GM20431 (cell line): Measurements from ENCODE around the gene TAGAP.
"Not testable (repeated sequence)": the region's sequence is repeated elsewhere in the genome, so short reads cannot be mapped to it uniquely, and the experiment has no call there.

Experiments used
- in situ Hi-C: fragments of 300-500 bp; cut with MseI, MboI; formaldehyde crosslinking; loops from one replicate; pipeline ENCODE4 v1.15.0; 2020; ENCODE audit warnings: low sequenced_read_pairs; ENCODE audit not compliant: unreplicated experiment

TAGAP gene

DNA sequence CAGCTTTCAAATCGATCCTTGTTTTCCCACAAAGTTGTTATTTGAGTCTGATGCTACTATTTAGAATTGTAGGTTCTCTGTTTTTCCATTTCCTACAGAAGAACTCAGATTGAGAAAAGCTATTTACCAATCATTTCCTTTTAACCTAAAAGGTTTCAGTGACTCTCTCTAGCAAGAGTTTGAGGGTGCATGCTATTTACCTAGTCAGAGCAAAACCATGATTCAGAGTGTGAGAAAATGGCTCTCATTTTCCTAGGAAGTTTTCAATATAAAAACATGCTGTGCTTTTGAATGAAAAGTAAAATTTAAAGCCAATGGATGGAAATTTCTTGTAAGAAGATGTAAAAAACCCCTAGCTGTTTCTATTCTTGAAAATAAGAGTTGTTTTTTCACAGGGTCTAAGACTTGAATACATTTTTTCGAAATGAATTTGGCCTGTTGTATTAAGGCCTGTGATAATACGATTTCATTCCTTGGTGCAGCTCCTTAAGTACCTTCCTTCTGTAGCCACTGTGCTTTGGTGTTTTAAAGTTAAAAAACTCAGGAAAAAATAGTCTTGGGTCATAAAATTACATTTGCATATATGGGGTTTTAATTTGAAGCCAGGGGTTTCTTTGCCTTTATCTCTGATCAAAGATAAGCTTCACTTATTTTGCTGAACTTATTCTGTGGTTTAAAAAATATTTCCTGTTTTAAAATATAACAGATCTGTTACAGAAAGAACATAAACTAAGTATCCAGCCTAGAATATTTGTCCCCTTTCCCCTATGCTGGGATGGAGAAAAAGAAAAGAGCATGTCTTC is 26.8 kb downstream of the TAGAP start:
- in situ Hi-C loops, result no loop called here

DNA sequence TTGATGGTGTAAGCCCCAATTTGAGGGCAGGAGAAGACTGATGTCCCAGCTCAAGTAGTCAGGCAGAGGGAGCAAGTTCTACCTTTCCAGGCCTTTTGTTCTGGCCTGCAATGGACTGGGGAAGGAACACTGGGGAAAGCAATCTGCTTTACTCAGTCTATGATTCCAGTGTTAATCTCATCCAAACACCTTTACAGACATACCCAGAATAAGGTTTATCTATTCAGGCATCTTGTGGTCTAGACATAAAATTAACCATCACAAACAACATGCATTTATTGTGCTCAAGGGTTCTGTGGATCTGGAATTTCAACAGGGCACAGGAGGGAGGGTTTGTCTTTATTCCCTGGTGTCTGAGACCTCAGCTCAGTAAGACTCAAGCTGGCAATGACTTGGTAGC is 30.4 kb downstream of the TAGAP start:
- in situ Hi-C loops, result no loop called here

- in situ Hi-C loops, result no loop called here
These were observed 31.6 kb downstream of the TAGAP start for GRCh38 chr6:159013229-159013628.

DNA sequence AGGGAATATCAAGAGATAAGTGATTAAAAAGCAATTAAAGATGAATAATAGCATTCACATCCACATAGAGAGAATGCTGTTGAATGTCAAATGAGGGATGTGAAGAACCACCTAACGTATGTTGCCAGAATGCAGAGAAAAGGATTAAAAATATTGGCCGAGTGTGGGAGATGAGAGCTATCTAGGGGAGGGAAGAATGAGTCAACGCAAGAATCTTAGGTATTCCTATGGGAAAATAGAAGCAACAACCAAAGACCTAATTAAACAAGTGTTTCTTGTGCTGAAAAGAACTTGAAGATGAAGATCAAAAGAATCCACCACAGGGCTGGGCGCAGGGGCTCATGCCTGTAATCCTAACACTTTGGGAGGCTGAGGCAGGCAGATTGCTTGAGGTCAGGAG is 32.6 kb downstream of the TAGAP start:
- in situ Hi-C loops, result no loop called here

DNA sequence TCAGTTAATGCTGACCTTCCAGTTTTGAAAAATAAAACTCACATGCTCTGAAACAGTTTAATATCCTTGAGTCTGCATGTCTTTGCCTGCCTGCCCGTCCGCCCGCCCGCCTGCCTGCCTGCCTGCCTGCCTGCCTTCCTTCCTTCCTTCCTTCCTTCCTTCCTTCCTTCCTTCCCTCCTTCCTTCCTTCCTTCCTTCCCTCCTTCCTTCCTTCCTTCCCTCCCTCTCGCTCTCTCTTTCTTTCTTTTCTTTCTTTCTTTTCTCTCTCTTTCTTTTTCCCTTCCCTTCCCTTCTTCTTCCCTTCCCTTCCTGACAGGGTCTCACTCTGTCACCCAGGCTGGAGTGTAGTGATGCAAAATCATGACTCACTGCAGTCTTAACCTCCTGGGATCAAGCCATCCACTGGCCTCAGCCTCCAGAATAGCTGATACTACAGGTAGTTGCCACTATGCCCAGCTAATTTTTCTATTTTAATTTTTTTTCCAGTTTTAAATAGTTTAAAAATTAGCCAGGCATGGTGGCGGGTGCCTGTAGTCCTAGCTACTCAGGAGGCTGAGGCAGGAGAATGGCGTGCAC is 34.7 kb downstream of the TAGAP start:
- in situ Hi-C loops, result not testable (repeated sequence)

- in situ Hi-C loops, result loop anchor here (10.0 kb wide), 1 partner anchor 96 kb away; no protein-coding TSS in a partner anchor
These were observed 36.0 kb downstream of the TAGAP start for GRCh38 chr6:159008656-159009288.

GRCh38 chr6:159007510-159007909 is 37.3 kb downstream of the TAGAP start:
- in situ Hi-C loops, result loop anchor here (10.0 kb wide), 1 partner anchor 97 kb away; no protein-coding TSS in a partner anchor

DNA sequence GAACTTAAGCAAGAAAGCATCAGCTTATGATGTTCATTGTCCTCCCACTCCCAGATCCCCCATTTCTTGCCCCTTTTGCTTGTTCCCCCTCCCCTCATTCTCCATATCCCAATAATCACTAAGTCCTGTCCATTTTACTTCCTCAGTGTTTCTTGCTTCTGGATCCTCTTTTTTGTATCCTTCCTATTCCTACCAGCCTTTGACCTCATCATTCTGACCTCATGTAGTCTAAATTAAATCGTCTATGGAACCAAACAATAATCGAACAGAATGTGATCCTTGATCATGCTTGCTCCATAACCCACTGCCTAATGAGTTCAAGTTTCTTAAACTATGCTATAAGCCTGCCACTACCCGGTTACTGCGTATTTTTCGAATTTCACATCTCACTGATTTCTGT is 39.4 kb downstream of the TAGAP start:
- in situ Hi-C loops, result loop anchor here (10.0 kb wide), 1 partner anchor 99 kb away; no protein-coding TSS in a partner anchor

DNA sequence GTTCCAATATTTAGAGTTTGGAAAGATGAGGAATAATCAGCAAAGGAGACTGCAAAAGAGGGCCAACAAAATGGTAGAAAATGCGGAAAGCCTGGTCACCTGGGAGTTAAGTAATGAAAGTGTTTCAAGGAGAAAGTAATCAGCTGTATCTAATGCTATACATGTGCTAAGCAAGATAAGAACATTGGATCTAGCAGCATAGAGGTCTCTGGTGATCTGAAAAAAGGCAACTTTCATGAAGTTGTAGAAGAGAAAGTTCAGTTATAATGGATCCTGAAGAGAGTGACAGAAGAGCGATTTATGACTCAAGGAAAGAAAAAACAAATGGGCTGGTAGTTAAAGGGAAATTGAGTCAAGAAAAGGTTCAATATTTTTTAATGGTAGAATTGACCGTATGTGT is 40.2 kb downstream of the TAGAP start:
- in situ Hi-C loops, result loop anchor here (10.0 kb wide), 1 partner anchor 100 kb away; no protein-coding TSS in a partner anchor

GRCh38 chr6:159002432-159003155 is 42.2 kb downstream of the TAGAP start:
- in situ Hi-C loops, result loop anchor here (10.0 kb wide), 1 partner anchor 102 kb away; no protein-coding TSS in a partner anchor

DNA sequence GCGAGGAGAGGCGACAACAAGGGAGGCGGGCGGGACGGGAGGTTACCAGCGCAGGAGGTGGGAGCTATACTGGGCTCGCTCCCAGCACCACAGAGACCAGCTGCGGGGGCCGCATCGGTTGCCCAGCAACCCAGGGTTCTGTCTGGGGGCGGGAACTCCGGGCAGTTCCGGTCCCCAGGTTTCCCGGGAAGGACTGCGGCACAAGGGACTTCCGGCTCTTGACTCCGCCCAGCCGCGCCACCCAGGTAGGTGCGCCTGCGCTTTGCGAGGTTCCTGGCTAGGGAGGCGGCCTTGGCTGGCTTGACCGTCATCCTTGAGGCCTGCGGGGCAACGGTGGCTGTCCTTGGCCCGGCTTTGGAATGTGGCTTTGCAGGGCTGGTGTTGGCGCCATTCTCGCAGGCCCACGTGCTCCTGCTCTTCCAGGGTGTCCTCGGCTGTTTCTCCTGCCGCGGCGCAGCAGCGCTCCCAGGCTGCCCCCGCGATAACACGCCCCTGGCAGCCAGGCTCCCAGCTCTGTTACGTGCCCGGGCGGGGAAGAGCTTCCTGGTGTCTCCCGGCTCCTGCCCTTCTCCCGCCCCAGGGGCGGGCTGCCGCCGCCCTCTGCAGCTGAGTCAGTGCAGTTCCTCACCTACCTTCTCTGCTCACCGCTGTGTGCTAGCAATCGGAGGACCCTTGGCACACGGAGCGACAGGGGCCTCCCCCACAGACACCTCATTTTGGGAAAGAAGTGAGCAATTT is 45.0 kb downstream of the TAGAP start, which contains the start of gene RSPH3:
RSPH3 (minus strand) TSS at position 537 of the 738 bp plus-strand sequence. CDS start 652 bp downstream, outside the sequence.
- in situ Hi-C loops, result loop anchor here (10.0 to 25.0 kb wide), 2 partner anchors 105 to 788 kb away; no protein-coding TSS in a partner anchor

DNA sequence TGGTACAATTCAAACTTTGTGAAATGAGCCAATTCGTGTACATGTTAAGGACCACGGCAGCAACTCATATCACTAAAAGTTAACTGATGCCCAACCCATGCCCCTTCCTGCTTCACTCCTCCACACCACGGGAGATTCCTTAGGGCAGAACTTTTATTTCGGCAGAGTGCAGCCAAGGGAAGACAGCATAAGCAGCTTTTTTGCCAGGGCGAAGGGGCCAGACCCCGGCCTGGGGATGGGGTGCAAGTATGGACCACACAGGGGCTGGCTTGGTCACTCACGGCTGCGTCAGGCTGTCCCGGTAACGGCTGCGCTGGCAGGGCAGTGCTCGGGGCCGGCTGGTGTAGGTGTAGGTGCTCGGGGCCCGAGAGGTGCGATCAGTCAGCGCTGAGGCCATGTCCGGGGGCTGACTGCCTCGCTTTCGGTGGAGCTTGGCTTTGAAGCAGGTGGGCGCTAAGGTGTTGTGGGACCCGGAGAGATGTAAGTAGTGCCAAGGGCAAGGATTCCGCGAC is 45.6 kb downstream of the TAGAP start:
- in situ Hi-C loops, result loop anchor here (25.0 kb wide), 1 partner anchor 787 kb away; no protein-coding TSS in a partner anchor

DNA sequence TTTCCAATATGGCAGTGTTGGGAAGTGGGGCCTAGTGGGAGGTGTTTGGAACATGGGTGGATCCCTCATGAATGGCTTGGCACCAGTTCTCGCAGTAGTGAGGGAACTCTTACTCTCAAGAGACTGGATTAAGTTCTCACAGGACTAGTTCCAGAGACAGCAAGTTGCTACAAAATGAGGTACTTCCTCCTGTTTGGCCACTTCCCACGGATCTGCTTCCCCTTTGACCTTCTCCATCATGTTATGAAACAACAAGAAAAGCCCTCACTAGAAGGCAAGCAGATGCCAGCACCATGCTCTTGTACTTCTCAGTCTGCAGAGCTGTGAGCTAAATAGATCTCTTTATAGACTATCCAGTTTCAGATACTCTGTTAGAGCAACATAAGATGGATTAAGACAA is 47.9 kb downstream of the TAGAP start:
- in situ Hi-C loops, result loop anchor here (25.0 kb wide), 1 partner anchor 785 kb away; no protein-coding TSS in a partner anchor

GRCh38 chr6:158993639-158994038 is 51.2 kb downstream of the TAGAP start:
- in situ Hi-C loops, result loop anchor here (25.0 kb wide), 1 partner anchor 781 kb away; no protein-coding TSS in a partner anchor

- in situ Hi-C loops, result loop anchor here (25.0 kb wide), 1 partner anchor 779 kb away; no protein-coding TSS in a partner anchor
These were observed 53.6 kb downstream of the TAGAP start for GRCh38 chr6:158991017-158991723.

- in situ Hi-C loops, result loop anchor here (25.0 kb wide), 1 partner anchor 777 kb away; no protein-coding TSS in a partner anchor
These were observed 55.1 kb downstream of the TAGAP start for GRCh38 chr6:158989711-158990110.

DNA sequence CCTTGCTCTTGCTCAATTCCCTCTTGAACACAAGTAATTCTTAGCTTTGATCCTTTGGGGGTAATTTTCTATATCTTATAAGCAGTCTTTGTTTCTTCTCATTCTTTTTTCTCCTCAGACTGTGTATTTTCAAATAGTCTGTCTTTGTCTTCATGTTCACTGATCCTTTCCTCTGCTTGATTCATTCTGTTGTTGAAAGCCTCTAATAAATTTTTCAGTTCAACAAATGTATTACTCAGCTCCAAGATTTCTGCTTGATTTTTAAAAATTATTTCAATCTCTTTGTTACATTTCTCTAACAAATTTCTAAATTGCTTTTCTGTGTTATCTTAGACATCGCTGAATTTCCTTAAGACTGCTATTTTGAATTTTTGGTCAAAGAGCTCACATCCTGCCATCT is 56.3 kb downstream of the TAGAP start:
- in situ Hi-C loops, result loop anchor here (25.0 kb wide), 1 partner anchor 776 kb away; no protein-coding TSS in a partner anchor

GRCh38 chr6:158987657-158988056 is 57.1 kb downstream of the TAGAP start:
- in situ Hi-C loops, result loop anchor here (25.0 kb wide), 1 partner anchor 775 kb away; no protein-coding TSS in a partner anchor
